A549 (cell line): Measurements from ENCODE around the gene TAGAP. TPM values are rescaled to one million over a fixed set of nuclear protein-coding genes. Genes with fewer than 3 reads are reported as not detected.

Experiments used
- ATAC-seq, 2 experiments: fragments of 200-7000 bp in 1 of 2; fragments of >200 bp in 1 of 2; cut with Nextera tagmentation in 1 of 2; cut with Tn5 transposase in 1 of 2; 3 replicates each; pipeline versions ENCODE4 v1.8.0 to v1.9.1; 2018 to 2020; ENCODE audit warnings: mild to moderate bottlenecking in 1 of 2, moderate library complexity in 1 of 2
- CTCF ChIA-PET: fragments of 300-600 bp; sonication (Branson Sonifier 250); formaldehyde crosslinking; extraction: SDS; loops from one replicate; lab custom pipeline; 2021; ENCODE audit warnings: antibody characterized with exemption, inconsistent platforms; lab: Yijun Ruan, JAX
- POLR2A ChIA-PET: fragments of 350-600 bp; formaldehyde crosslinking; extraction: SDS; loops from one replicate; lab custom pipeline; 2021; ENCODE audit warnings: antibody characterized with exemption, inconsistent platforms; lab: Yijun Ruan, JAX
- DNase-seq, 2 experiments: peaks; one replicate each; pipeline versions ENCODE4 v3.0.0 to v3.0.0-alpha.2; 2011 to 2016; ENCODE audit warnings: low read depth in 1 of 2, low spot score in 1 of 2
- FAIRE-seq: peaks from 2 replicates; lab custom pipeline; 2011; peaks lifted over from hg19 to GRCh38; lab: Jason Lieb, UNC
- H3K27ac ChIP-seq, 2 experiments: fragments of >200 bp; sonication (Bioruptor Twin); formaldehyde crosslinking; 3 replicates each; pipeline ENCODE4 v1.5.1; 2016 to 2017
- H3K4me1 ChIP-seq: fragments of >200 bp; sonication (Bioruptor Twin); formaldehyde crosslinking; 3 replicates; pipeline ENCODE4 v1.6.1; 2016
- H3K4me2 ChIP-seq: fragments of >200 bp; sonication (Bioruptor Twin); formaldehyde crosslinking; 3 replicates; pipeline ENCODE4 v1.6.1; 2016
- H3K4me3 ChIP-seq: fragments of >200 bp; sonication (Bioruptor Twin); formaldehyde crosslinking; 3 replicates; pipeline ENCODE4 v1.5.1; 2016
- H3K9me3 ChIP-seq: fragments of >200 bp; sonication (Bioruptor Twin); formaldehyde crosslinking; 3 replicates; pipeline ENCODE4 v1.6.1; 2016
- ATOH8 ChIP-seq: fragments of 250-450 bp; sonication (Bioruptor Pico); IDR thresholded peaks from 2 replicates; pipeline ENCODE4 v1.5.0; 2020; ENCODE audit warnings: low read depth, mild to moderate bottlenecking, moderate library complexity
- CBX8 ChIP-seq: fragments of 200-600 bp; sonication (generic); IDR thresholded peaks from 2 replicates; pipeline ENCODE4 v1.6.1; 2016
- CTCF ChIP-seq: fragments of >200 bp; sonication (Bioruptor Twin); formaldehyde crosslinking; IDR thresholded peaks from 3 replicates; pipeline ENCODE4 v1.5.1; 2016
- EHMT2 ChIP-seq: fragments of 200-600 bp; sonication (generic); IDR thresholded peaks from 2 replicates; pipeline ENCODE4 v1.6.1; 2016; ENCODE audit warnings: antibody characterized with exemption, low read depth, mild to moderate bottlenecking, moderate library complexity
- EP300 ChIP-seq, 2 experiments: fragments of >200 bp; sonication (Bioruptor Twin); formaldehyde crosslinking; IDR thresholded peaks; 2 replicates in 1 of 2; 3 replicates in 1 of 2; pipeline ENCODE4 v1.6.1; 2016 to 2017
- FOXS1 ChIP-seq: fragments of 250-450 bp; sonication (Bioruptor Pico); IDR thresholded peaks from 2 replicates; pipeline ENCODE4 v1.5.0; 2020; ENCODE audit warnings: mild to moderate bottlenecking, moderate library complexity
- HDAC2 ChIP-seq: fragments of 200-600 bp; sonication (generic); IDR thresholded peaks from 2 replicates; pipeline ENCODE4 v1.6.1; 2016
- HMGXB4 ChIP-seq: fragments of 250-450 bp; sonication (Bioruptor Pico); IDR thresholded peaks from 2 replicates; pipeline ENCODE4 v1.5.0; 2021; ENCODE audit warnings: mild to moderate bottlenecking, moderate library complexity, borderline replicate concordance
- HOXB5 ChIP-seq: fragments of 250-450 bp; sonication (Bioruptor Pico); IDR thresholded peaks from 2 replicates; pipeline ENCODE4 v1.5.0; 2020; ENCODE audit warnings: mild to moderate bottlenecking, moderate library complexity
- KDM5A ChIP-seq: fragments of 200-600 bp; sonication (generic); IDR thresholded peaks from 2 replicates; pipeline ENCODE4 v1.6.1; 2016; ENCODE audit warnings: antibody characterized with exemption, mild to moderate bottlenecking
- MAFK ChIP-seq: fragments of 450-650 bp; IDR thresholded peaks from 2 replicates; pipeline ENCODE4 v1.6.1; 2014; ENCODE audit not compliant: partially characterized antibody
- MAZ ChIP-seq: fragments of 150-350 bp; IDR thresholded peaks from 2 replicates; pipeline ENCODE4 v1.6.1; 2014; ENCODE audit warnings: antibody characterized with exemption, low read depth, low read length, borderline replicate concordance
- NPAS2 ChIP-seq: fragments of 250-450 bp; sonication (Bioruptor Pico); IDR thresholded peaks from 2 replicates; pipeline ENCODE4 v1.8.0; 2022; ENCODE audit warnings: mild to moderate bottlenecking, moderate library complexity, borderline replicate concordance
- NR3C1 ChIP-seq: fragments of >200 bp; sonication (Bioruptor Twin); formaldehyde crosslinking; IDR thresholded peaks from 3 replicates; pipeline ENCODE4 v1.6.1; 2017
- POLR2A ChIP-seq: IDR thresholded peaks from 2 replicates; pipeline ENCODE4 v1.6.1; 2012; ENCODE audit warnings: mild to moderate bottlenecking, low read length
- RCOR1 ChIP-seq: fragments of 150-350 bp; IDR thresholded peaks from 2 replicates; pipeline ENCODE4 v1.6.1; 2014; ENCODE audit warnings: antibody characterized with exemption, low read length, low read depth
- RFX5 ChIP-seq: fragments of 450-650 bp; IDR thresholded peaks from 2 replicates; pipeline ENCODE4 v1.7.1; 2014; ENCODE audit warnings: antibody characterized with exemption, mild to moderate bottlenecking, moderate library complexity
- ZNF302 ChIP-seq: fragments of 250-450 bp; sonication (Bioruptor Pico); IDR thresholded peaks from 2 replicates; pipeline ENCODE4 v1.9.0; 2021; ENCODE audit warnings: inconsistent platforms, mild to moderate bottlenecking, moderate library complexity
- WGBS: methylation state at CpG from one replicate; pipeline ENCODE4 v1.1.6; 2017; ENCODE audit errors: missing lambda C conversion rate; 5-methylcytosine and 5-hydroxymethylcytosine counted together
- polyA plus RNA-seq, 4 experiments: library from polyadenylated mRNA; depleted of rRNA in 3 of 4; stranded (reverse); fragments of >200 nt; fragmentation: RNase III in 1 of 4; extraction: RNeasy Plus Mini Kit Qiagen cat#74134 plus additional on column Dnase treatment in 1 of 4; gene quantifications; 2 replicates in 3 of 4; 3 replicates in 1 of 4; pipeline ENCODE4 v1.2.3, GENCODE V29; 2011 to 2017

Gene TAGAP
- polyA plus RNA-seq, 2 of the 4 experiments (the other 2 are of a cell fraction) = not detected

GRCh38 chr6:159063549-159063948 lies 18.8 kb upstream of the TAGAP start:
- no peak for FAIRE-seq
- Histone ChIP-seq H3K9me3 (no peaks in the 10 kb centered on the region; the same call in 2 of the 3 replicates), H3K4me2 (no peak overlapping the region), H3K4me3 (no peak overlapping the region), H3K4me1 (no peaks in the 10 kb centered on the region), H3K27ac (no peak overlapping the region)
- POLR2A ChIA-PET = no interaction called here
- TF ChIP-seq FOXS1 (no peak), ZNF302 (CRISPR knock-in tag) (no peak)
- no peak for ATAC-seq
- no peak for DNase-seq
- CTCF ChIA-PET = no interaction called here
- WGBS = 11% methylated on average over 6 of the region's 6 CpGs

GRCh38 chr6:159062976-159063375 lies 18.2 kb upstream of the TAGAP start:
- ChIA-PET CTCF (no interaction called here), POLR2A (no interaction called here)
- no peak for ATAC-seq
- H3K4me1 ChIP-seq = no peaks in the 10 kb centered on the region
- no peaks in the 10 kb centered on the region; the same call in 1 of the 3 replicates for H3K9me3 ChIP-seq
- WGBS = 13% methylated on average over 2 of the region's 2 CpGs
- DNase-seq = no peak
- no peak for TF ChIP-seq EP300 (IDR thresholded peaks at IDR 0.05)
- no peak for TF ChIP-seq NPAS2 (CRISPR knock-in tag)
- TF ChIP-seq EHMT2 = no peak
- no peak for TF ChIP-seq CTCF
- no peak for TF ChIP-seq HMGXB4
- TF ChIP-seq RFX5 = no peak
- no peak for TF ChIP-seq HOXB5
- TF ChIP-seq MAFK = no peak
- no peak for TF ChIP-seq CBX8
- no peak for TF ChIP-seq POLR2A
- no peak for TF ChIP-seq MAZ
- no peak for TF ChIP-seq KDM5A
- TF ChIP-seq ATOH8 (CRISPR knock-in tag) = no peak
- no peak for TF ChIP-seq RCOR1
- H3K27ac ChIP-seq = no peak overlapping the region
- FAIRE-seq = no peak
- no peak overlapping the region for H3K4me2 ChIP-seq
- no peak overlapping the region for H3K4me3 ChIP-seq

- Histone ChIP-seq H3K4me1 (no peaks in the 10 kb centered on the region), H3K9me3 (no peaks in the 10 kb centered on the region; the same call in 1 of the 3 replicates), H3K4me3 (no peak overlapping the region), H3K27ac (no peak overlapping the region)
- CTCF ChIA-PET = no interaction called here
- POLR2A ChIA-PET = no interaction called here
- DNase-seq (no peak), FAIRE-seq (no peak)
- 45% methylated on average over 3 of the region's 3 CpGs for WGBS
- no peak for TF ChIP-seq HDAC2
- TF ChIP-seq HMGXB4 = no peak
- TF ChIP-seq NR3C1 = no peak
- no peak for TF ChIP-seq POLR2A
- TF ChIP-seq, all 56 proteins: peak for 0
- ATAC-seq = no peak
- no peak overlapping the region for H3K4me2 ChIP-seq
These were observed 17.8 kb upstream of the TAGAP start for GRCh38 chr6:159062564-159062945.
